GM23248 (cell line): ENCODE measurements around the gene AGRP. TPM values are rescaled to one million over a fixed set of nuclear protein-coding genes. Genes with fewer than 3 reads are reported as not detected.

Experiments
- DNase-seq: peaks from one replicate; pipeline ENCODE4 v3.0.0-alpha.2; 2015
- H2AFZ ChIP-seq: fragments of 200-600 bp; sonication (generic); 2 replicates; pipeline ENCODE4 v1.6.1; 2016; ENCODE audit warnings: antibody characterized with exemption
- H3F3A ChIP-seq: fragments of 200-600 bp; sonication (generic); 2 replicates; pipeline ENCODE4 v1.6.1; 2016; ENCODE audit warnings: mild to moderate bottlenecking, antibody characterized with exemption, mixed run types; ENCODE audit not compliant: insufficient read depth
- H3K27ac ChIP-seq: fragments of 200-600 bp; sonication (generic); 2 replicates; pipeline ENCODE4 v1.5.1; 2016; ENCODE audit warnings: mild to moderate bottlenecking
- H3K27me3 ChIP-seq: fragments of 200-600 bp; sonication (generic); replicated peaks from 2 replicates; pipeline ENCODE4 v1.6.1; 2016; ENCODE audit warnings: mild to moderate bottlenecking; ENCODE audit not compliant: insufficient read depth
- H3K36me3 ChIP-seq: fragments of 200-600 bp; sonication (generic); 2 replicates; pipeline ENCODE4 v1.6.1; 2016; ENCODE audit warnings: low read depth, mild to moderate bottlenecking
- H3K4me1 ChIP-seq: fragments of 200-600 bp; sonication (generic); 2 replicates; pipeline ENCODE4 v1.6.1; 2016; ENCODE audit warnings: mild to moderate bottlenecking; ENCODE audit not compliant: insufficient read depth
- H3K4me2 ChIP-seq: fragments of 200-600 bp; sonication (generic); one replicate; pipeline ENCODE4 v1.6.1; 2016; ENCODE audit warnings: mild to moderate bottlenecking; ENCODE audit not compliant: unreplicated experiment
- H3K4me3 ChIP-seq: fragments of 200-600 bp; sonication (generic); 2 replicates; pipeline ENCODE4 v1.5.1; 2016; ENCODE audit warnings: mild to moderate bottlenecking
- H3K79me2 ChIP-seq: fragments of 200-600 bp; sonication (generic); 2 replicates; pipeline ENCODE4 v1.6.1; 2016; ENCODE audit warnings: mild to moderate bottlenecking; ENCODE audit not compliant: insufficient read depth
- H3K9ac ChIP-seq: fragments of 200-600 bp; sonication (generic); 2 replicates; pipeline ENCODE4 v1.6.1; 2016; ENCODE audit warnings: mild to moderate bottlenecking
- H3K9me2 ChIP-seq: fragments of 200-600 bp; sonication (generic); 2 replicates; pipeline ENCODE4 v1.6.1; 2016; ENCODE audit warnings: mixed run types, mild to moderate bottlenecking, moderate library complexity; ENCODE audit not compliant: insufficient read depth
- H3K9me3 ChIP-seq: fragments of 200-600 bp; sonication (generic); one replicate; pipeline ENCODE4 v1.6.1; 2017; ENCODE audit warnings: low read depth
- H4K20me1 ChIP-seq: fragments of 200-600 bp; sonication (generic); 2 replicates; pipeline ENCODE4 v1.6.0; 2016; ENCODE audit not compliant: insufficient read depth
- EZH2 ChIP-seq: fragments of 200-600 bp; sonication (generic); IDR thresholded peaks from 2 replicates; pipeline ENCODE4 v1.6.1; 2018; ENCODE audit warnings: antibody characterized with exemption, mild to moderate bottlenecking; ENCODE audit not compliant: insufficient read depth, poor library complexity, severe bottlenecking
- EZH2phosphoT487 ChIP-seq: fragments of 200-600 bp; sonication (generic); IDR thresholded peaks from 2 replicates; pipeline ENCODE4 v1.6.1; 2018; ENCODE audit warnings: antibody characterized with exemption, moderate library complexity, mild to moderate bottlenecking, low read depth; ENCODE audit not compliant: insufficient read depth
- WGBS, 2 experiments: methylation state at CpG; one replicate each; pipeline ENCODE4 v1.1.6; 2015 to 2017; ENCODE audit warnings: low lambda C conversion rate in 2 of 2, low coverage in 1 of 2; ENCODE audit errors: missing lambda C conversion rate in 2 of 2; 5-methylcytosine and 5-hydroxymethylcytosine counted together
- in situ Hi-C: fragments of 300-500 bp; cut with MboI; formaldehyde crosslinking; loops from 2 replicates; pipeline ENCODE4 v1.15.0; 2020
- polyA plus RNA-seq: library from polyadenylated mRNA; unstranded; fragments of >200 nt; fragmentation: Nextera tagmentation; extraction: Ambion mirVana; gene quantifications from 2 replicates; pipeline ENCODE4 v1.2.1, GENCODE V29; 2016
- total RNA-seq: library from RNA; depleted of rRNA; stranded (reverse); fragments of >200 nt; shearing (Covaris generic); gene quantifications from 2 replicates; pipeline ENCODE4 v1.2.3, GENCODE V29; 2014

AGRP gene
- total and polyA plus RNA-seq, 2 experiments from 2014 or later = not detected

DNA sequence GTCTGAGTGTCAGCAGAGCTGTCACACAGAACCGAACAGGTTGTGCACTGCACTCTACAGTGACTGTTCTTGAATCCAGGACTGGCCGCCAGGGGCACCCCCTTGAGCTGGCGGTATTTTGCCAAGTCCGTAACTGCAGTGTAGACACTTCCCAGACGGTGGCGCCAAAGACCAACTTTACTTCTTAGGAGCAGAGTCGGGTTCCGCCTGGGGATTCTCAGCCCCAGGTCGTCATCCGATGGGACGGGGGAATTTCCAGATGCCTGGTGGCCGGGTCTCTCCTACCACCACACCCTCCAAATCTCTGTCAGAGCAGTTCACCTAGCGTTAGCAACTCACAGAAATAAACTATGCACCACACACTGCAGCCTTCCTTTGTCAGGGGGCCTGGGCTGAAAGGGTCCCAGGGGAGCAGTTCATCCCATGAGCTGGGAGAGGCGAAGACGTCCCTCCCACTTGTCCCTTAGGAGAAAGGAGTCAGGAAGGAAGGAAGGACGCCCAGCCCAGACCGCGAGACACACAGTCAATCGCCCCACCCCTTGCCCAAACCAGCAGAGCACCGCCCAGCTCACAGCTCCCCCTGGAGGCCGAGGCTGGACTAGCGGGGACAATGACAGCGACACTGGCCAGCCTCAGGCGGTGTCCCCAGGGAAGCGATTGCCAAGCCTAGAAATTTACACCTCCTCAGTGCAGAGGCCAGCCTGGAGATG is 37.9 kb upstream of the AGRP start:
- H3K4me3 ChIP-seq = peak overlapping the region; percentile 79
- H2AFZ ChIP-seq = peak overlapping the region; percentile 90
- H3K4me2 ChIP-seq = peak overlapping the region; percentile 93
- H3K4me1 ChIP-seq = peaks cover 8% of the 10 kb centered on the region
- H3K9ac ChIP-seq = peak overlapping the region; percentile 87
- H3K27ac ChIP-seq = peak overlapping the region; percentile 95
- H3K79me2 ChIP-seq = no peaks in the 10 kb centered on the region
- no peaks in the 10 kb centered on the region for H4K20me1 ChIP-seq
- in situ Hi-C loops = no loop called here
- H3K9me2 ChIP-seq = no peaks in the 10 kb centered on the region
- DNase-seq = peak; percentile 97
- 2% methylated on average over 25 of the region's 25 CpGs for WGBS, 2 experiments
- TF ChIP-seq EZH2phosphoT487 = no peak
- TF ChIP-seq EZH2 = no peak
- no peaks in the 10 kb centered on the region for H3K36me3 ChIP-seq
- H3K27me3 ChIP-seq = no peaks in the 10 kb centered on the region
- peaks cover 11% of the 10 kb centered on the region; the same call in 1 of the 2 replicates for H3F3A ChIP-seq
- no peaks in the 10 kb centered on the region for H3K9me3 ChIP-seq

DNA sequence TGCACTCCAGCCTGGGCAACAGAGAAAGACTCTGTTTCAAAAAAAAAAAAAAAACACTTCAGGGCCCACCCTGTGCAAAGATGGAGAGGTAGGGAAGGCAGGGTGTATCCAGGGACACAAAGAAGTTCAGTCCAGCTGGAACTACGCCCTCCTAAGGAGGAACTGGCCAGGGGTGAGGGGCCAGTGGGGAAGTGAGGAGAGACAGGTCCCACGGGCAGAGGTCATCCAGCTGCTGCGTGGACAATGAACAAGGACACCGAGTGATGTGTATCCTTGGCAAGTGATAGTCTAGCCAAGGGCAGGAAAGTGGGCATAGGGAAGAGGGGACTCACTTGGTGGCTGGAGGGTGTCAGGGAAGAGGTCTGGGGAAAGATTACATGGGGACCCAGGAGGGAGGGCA is 35.9 kb upstream of the AGRP start:
- DNase-seq = no peak
- Histone ChIP-seq H3K4me1 (peaks cover 12% of the 10 kb centered on the region), H3K4me2 (no peak overlapping the region), H4K20me1 (no peaks in the 10 kb centered on the region), H3K27me3 (no peaks in the 10 kb centered on the region), H3K79me2 (no peaks in the 10 kb centered on the region), H3K27ac (no peak overlapping the region), H3K9me2 (no peaks in the 10 kb centered on the region), H3F3A (peaks cover 18% of the 10 kb centered on the region; the same call in 1 of the 2 replicates), H3K9me3 (no peaks in the 10 kb centered on the region), H3K9ac (no peak overlapping the region), H2AFZ (no peak overlapping the region), H3K4me3 (no peak overlapping the region), H3K36me3 (no peaks in the 10 kb centered on the region)
- in situ Hi-C loops = no loop called here
- WGBS, 2 experiments = 57 to 58% methylated on average over 4 of the region's 4 CpGs
- TF ChIP-seq EZH2phosphoT487 = no peak
- no peak for TF ChIP-seq EZH2

GRCh38 chr16:67518676-67519075 is 35.3 kb upstream of the AGRP start:
- TF ChIP-seq EZH2 = no peak
- no peak for TF ChIP-seq EZH2phosphoT487
- no peaks in the 10 kb centered on the region for H3K79me2 ChIP-seq
- peaks cover 18% of the 10 kb centered on the region; the same call in 1 of the 2 replicates for H3F3A ChIP-seq
- no peak overlapping the region for H2AFZ ChIP-seq
- H3K27ac ChIP-seq = no peak overlapping the region
- H3K4me3 ChIP-seq = no peak overlapping the region
- in situ Hi-C loops = no loop called here
- no peak overlapping the region for H3K9ac ChIP-seq
- no peak overlapping the region for H3K4me2 ChIP-seq
- H3K4me1 ChIP-seq = peaks cover 12% of the 10 kb centered on the region
- H4K20me1 ChIP-seq = no peaks in the 10 kb centered on the region
- H3K9me3 ChIP-seq = no peaks in the 10 kb centered on the region
- 81 to 91% methylated on average over 5 to 8 of the region's 8 CpGs for WGBS, 2 experiments
- no peaks in the 10 kb centered on the region for H3K36me3 ChIP-seq
- H3K27me3 ChIP-seq = no peaks in the 10 kb centered on the region
- no peak for DNase-seq
- H3K9me2 ChIP-seq = no peaks in the 10 kb centered on the region

DNA sequence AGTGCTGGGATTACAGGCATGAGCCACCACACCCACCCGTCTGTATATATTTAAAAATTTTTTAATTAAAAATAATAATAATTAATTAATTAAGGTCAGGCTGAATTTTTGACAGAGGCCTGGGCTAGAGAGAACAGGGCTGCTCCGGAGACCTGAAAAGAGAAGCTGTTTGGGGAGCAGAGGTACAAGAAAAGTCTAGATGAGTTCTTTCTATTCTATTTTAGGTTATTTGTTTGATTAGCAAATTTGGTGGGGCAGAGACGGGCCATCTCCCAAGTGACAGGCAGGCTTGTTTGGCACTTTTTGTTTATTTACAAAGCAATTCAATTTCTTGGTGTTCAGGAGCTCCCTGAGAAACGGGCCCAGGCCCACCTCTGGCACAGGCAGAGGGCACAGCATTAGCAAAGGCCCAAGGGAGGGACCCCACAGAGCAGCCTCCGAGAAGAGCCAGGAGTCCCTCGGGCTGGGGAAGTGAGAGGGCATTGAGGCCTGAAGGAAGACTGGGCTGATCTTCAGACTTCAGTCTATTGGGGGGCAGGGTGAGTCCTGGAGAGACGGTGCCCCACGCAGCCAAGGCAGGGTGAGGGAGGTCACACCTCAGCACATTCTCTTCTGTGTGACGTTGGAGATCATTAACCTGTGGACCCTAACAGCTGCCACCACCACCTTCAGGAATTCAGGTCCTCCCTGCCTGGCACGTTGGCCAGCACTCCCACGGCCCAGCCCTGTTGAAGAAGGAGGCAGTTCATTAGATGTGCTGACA is 34.5 kb upstream of the AGRP start:
- no peak overlapping the region for H3K4me3 ChIP-seq
- H3K9ac ChIP-seq = no peak overlapping the region
- H3K4me1 ChIP-seq = peaks cover 12% of the 10 kb centered on the region
- no peaks in the 10 kb centered on the region for H4K20me1 ChIP-seq
- H3K79me2 ChIP-seq = no peaks in the 10 kb centered on the region
- WGBS, 2 experiments = 63 to 64% methylated on average over 11 of the region's 11 CpGs
- no peaks in the 10 kb centered on the region for H3K9me3 ChIP-seq
- in situ Hi-C loops = no loop called here
- no peak overlapping the region for H2AFZ ChIP-seq
- H3K4me2 ChIP-seq = no peak overlapping the region
- H3K27me3 ChIP-seq = no peaks in the 10 kb centered on the region
- H3K27ac ChIP-seq = no peak overlapping the region
- peaks cover 18% of the 10 kb centered on the region; the same call in 1 of the 2 replicates for H3F3A ChIP-seq
- no peak for TF ChIP-seq EZH2
- no peak for TF ChIP-seq EZH2phosphoT487
- DNase-seq = no peak
- H3K9me2 ChIP-seq = no peaks in the 10 kb centered on the region
- no peaks in the 10 kb centered on the region for H3K36me3 ChIP-seq
